Suprapubic skin (tissue), 4 donors: ENCODE measurements around the gene TRMO.

Experiments
- EP300 ChIP-seq: sonication (generic); formaldehyde crosslinking; IDR thresholded peaks from one replicate; pipeline ENCODE4 v1.6.1; 2017; ENCODE audit warnings: antibody characterized with exemption
- POLR2A ChIP-seq, 2 donors: fragments of 450-650 bp; IDR thresholded peaks; one replicate each; pipeline ENCODE4 v1.6.1; 2017; ENCODE audit warnings: antibody characterized with exemption in 2 of 2, mild to moderate bottlenecking in 2 of 2, moderate library complexity in 2 of 2
- POLR2AphosphoS5 ChIP-seq, 3 donors: sonication (generic); formaldehyde crosslinking; IDR thresholded peaks; one replicate each; pipeline ENCODE4 v1.6.1; 2017; ENCODE audit warnings: antibody characterized with exemption in 3 of 3
- TF ChIP-seq, protein P1 (sequence below), 2 donors: fragments of 200-600 bp in 1 of 2; fragments of 450-650 bp in 1 of 2; sonication (generic) in 1 of 2; IDR thresholded peaks; one replicate each; pipeline ENCODE4 v1.5.1; 2016 to 2019; ENCODE audit warnings: antibody characterized with exemption in 2 of 2, mild to moderate bottlenecking in 1 of 2, moderate library complexity in 1 of 2

DNA sequence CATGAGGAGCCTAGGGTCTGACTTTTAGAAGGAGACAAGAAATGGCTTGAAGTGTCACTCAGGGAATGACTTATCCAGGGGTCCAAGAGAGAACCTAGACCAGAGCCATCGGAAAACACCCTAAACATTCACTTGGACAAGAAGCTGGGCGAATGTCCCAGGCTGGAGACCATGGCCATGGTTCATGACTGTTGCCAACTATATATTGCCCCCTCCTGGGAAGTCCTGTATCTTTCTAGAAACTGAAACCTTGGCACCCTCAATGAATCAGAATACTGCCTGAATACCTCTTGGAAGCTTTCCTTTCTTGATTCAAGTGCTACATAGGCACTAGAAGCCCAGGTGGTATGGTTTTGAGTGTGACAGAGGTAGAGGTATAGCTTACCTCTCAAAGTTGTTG lies 29.9 kb downstream of the TRMO start:
- TF ChIP-seq, protein P1, sequence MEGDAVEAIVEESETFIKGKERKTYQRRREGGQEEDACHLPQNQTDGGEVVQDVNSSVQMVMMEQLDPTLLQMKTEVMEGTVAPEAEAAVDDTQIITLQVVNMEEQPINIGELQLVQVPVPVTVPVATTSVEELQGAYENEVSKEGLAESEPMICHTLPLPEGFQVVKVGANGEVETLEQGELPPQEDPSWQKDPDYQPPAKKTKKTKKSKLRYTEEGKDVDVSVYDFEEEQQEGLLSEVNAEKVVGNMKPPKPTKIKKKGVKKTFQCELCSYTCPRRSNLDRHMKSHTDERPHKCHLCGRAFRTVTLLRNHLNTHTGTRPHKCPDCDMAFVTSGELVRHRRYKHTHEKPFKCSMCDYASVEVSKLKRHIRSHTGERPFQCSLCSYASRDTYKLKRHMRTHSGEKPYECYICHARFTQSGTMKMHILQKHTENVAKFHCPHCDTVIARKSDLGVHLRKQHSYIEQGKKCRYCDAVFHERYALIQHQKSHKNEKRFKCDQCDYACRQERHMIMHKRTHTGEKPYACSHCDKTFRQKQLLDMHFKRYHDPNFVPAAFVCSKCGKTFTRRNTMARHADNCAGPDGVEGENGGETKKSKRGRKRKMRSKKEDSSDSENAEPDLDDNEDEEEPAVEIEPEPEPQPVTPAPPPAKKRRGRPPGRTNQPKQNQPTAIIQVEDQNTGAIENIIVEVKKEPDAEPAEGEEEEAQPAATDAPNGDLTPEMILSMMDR (IDR thresholded peaks at IDR 0.05): no peak
- TF ChIP-seq EP300 (no peak), POLR2A (IDR thresholded peaks at IDR 0.05) (no peak), POLR2AphosphoS5 (IDR thresholded peaks at IDR 0.05) (no peak)
